ENCODE results near the gene TTC13.

- TF ChIP-seq CTCF (IDR thresholded peaks at IDR 0.05) (no peak), POLR2A (IDR thresholded peaks at IDR 0.05) (no peak)
Measured at GRCh38 chr1:230948301-230948700, 30.4 kb downstream of the TTC13 start.

Measured in testis (tissue), 2 donors.